H54 (cell line): Measurements from ENCODE around the gene ACVR2A.

Experiments used
- DNase-seq: peaks from one replicate; pipeline ENCODE4 v3.0.0; 2011; ENCODE audit warnings: low spot score, mixed read lengths; ENCODE audit not compliant: insufficient read length
- FAIRE-seq: peaks from 3 replicates; lab custom pipeline; 2011; peaks lifted over from hg19 to GRCh38; lab: Jason Lieb, UNC
- POLR2A ChIP-seq: IDR thresholded peaks from 2 replicates; pipeline ENCODE4 v1.6.1; 2011; ENCODE audit warnings: low read depth, mild to moderate bottlenecking, low read length

ACVR2A gene

GRCh38 chr2:147844697-147845410 lies at the start of gene ACVR2A:
Gene ACVR2A (plus strand): TSS chr2:147845029. CDS start chr2:147845153, 124 bp downstream.
- DNase-seq = peak; percentile 61
- FAIRE-seq = no peak
- no peak for TF ChIP-seq POLR2A

GRCh38 chr2:147800316-147800715 lies 44.5 kb upstream of the ACVR2A start:
- peak; percentile 27 for FAIRE-seq
- no peak for DNase-seq
- no peak for TF ChIP-seq POLR2A

DNA sequence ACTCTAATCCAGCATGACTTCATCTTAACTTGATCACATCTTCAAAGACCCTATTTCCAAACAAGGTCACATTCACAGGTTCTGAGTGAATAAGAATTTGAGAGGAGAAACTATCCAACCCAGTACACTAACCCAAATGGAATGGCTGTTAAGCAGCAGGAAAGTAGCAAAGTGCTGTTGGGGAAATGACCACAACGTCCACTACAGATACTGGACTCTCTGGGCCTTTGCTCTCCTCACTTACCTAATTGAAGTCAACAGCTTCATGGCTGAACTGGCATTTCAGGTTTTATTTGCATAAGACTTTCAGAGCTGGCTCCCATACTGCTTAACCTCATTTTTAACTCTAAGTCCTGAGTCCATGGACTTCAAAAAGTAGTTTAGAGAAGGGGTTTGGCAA lies 38.0 kb upstream of the ACVR2A start:
- DNase-seq (no peak), FAIRE-seq (no peak)
- TF ChIP-seq POLR2A = no peak

DNA sequence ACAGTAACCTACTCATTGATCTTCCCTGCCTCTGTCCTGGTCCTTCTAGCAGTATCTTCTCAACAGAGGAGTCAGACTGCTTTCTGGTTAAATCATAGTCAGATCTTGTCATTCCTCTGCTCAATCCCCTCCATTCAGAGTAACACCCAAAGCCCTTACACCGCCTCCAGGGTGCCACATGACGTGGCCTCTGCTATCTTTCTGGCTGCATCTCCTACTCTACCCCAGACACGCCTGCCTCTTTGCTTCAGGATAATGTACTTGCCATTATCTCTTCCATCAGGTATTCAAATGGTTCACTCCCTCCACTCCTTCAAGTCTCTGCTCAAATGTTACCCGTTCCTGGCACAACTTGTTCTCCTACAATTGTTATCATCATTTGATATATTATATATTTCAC lies 36.3 kb upstream of the ACVR2A start:
- FAIRE-seq (no peak), DNase-seq (no peak)
- TF ChIP-seq POLR2A = no peak

- no peak for TF ChIP-seq POLR2A
- no peak for DNase-seq
- no peak for FAIRE-seq
Observed at GRCh38 chr2:147810883-147811765, 33.7 kb upstream of the ACVR2A start.

- no peak for DNase-seq
- FAIRE-seq = no peak
- no peak for TF ChIP-seq POLR2A
Observed at GRCh38 chr2:147818741-147819140, 26.1 kb upstream of the ACVR2A start.

- FAIRE-seq = no peak
- no peak for TF ChIP-seq POLR2A
- no peak for DNase-seq
Observed at GRCh38 chr2:147824620-147825019, 20.2 kb upstream of the ACVR2A start.

DNA sequence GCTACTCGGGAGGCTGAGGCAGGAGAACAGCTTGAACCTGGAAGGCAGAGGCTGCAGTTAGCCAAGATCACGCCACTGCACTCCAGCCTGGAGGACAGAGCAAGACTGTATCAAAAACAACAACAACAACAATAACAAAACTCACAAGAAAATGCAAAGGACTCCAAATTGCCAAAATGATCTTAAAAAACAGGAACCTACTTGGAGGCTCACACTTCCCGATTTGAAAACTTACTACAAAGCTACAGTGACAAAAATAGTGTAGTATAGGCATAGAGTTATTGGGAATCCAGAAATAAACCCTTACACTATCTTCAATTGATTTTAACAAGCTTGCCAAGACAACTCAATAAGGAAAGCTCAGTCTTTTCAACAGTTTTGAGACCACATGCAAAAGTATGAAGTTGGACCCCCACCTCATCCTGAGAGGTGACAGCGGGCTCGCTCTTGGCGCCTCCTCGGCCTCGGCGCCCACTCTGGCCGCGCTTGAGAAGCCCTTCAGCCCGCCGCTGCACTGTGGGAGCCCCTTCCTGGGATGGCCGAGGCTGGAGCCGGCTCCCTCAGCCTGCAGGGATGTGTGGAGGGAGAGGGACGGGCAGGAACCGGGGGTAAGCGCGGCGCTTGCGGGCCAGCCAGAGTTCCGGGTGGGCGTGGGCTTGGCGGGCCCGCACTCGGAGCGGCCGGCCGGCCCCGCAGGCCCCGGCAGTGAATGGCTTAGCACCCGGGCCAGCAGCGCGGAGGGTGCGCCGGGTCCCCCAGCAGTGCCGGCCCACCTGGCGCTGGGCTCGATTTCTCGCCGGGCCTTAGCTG lies 18.3 kb upstream of the ACVR2A start:
- no peak for TF ChIP-seq POLR2A
- no peak for FAIRE-seq

DNA sequence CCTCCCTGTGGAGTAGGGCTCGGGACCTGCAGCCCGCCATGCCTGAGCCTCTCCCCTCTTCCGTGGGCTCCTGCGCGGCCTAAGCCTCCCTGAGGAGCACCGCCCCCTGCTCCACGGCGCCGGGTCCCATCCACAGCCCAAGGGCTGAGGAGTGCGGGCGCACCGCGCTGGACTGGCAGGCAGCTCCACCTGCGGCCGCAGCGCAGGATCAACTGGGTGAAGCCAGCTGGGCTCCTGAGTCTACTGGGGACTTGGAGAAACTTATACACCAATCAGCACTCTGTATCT lies 17.8 kb upstream of the ACVR2A start:
- DNase-seq = no peak
- no peak for TF ChIP-seq POLR2A
- FAIRE-seq = no peak

More for the DNA sequence above, 18.3 kb upstream of the ACVR2A start:
- no peak for DNase-seq

GRCh38 chr2:147829106-147829505 lies 15.7 kb upstream of the ACVR2A start:
- TF ChIP-seq POLR2A = no peak
- FAIRE-seq = peak; percentile 75

DNA sequence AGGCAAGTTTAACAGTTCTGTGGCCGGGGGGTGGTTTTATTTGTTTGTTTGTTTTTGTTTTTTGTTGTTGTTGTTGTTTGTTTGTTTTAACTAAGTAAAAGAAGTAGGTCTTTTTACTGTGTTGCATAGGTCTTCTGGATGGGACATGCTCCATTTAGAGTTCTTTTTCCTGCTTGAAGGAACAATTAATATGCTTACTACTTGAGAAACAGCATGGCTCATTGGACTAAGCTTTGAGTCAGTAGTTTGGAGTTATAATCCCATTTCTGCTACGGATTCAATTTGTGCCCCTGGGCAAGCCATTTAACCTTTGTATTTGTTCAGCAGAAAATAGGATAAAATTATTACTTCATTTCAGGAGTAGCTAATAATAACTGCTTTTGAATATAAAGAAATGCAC lies 8.7 kb upstream of the ACVR2A start:
- no peak for DNase-seq
- TF ChIP-seq POLR2A = no peak
- no peak for FAIRE-seq

More at GRCh38 chr2:147829106-147829505, 15.7 kb upstream of the ACVR2A start:
- no peak for DNase-seq

DNA sequence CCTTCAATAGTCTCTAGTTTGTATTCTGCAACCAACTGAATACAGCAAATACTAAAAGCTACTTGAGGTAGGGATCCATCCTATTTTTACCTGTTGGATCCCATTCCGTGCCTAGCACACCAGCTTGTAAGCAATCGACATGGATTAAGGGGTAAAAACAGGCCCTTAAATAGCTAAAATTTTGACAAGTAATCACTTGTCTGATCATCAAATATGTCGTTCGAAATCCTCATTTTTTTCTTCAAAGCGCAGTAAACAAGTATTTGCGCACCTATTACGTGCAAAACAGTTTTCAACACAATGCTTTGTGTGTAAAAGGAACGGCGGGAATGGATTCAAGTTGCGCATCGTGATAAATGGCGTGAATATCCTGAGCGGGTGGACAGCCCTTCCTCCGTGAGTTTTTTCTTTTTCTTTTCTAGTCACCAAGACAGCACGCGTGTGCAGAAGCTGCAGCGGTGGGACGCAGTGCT lies 1.4 kb upstream of the ACVR2A start:
- FAIRE-seq (peak; percentile 79), DNase-seq (no peak)
- TF ChIP-seq POLR2A = no peak

GRCh38 chr2:147843864-147844696 lies 749 bp upstream of the ACVR2A start:
- DNase-seq = peak; percentile 87
- FAIRE-seq = no peak
- TF ChIP-seq POLR2A = peak; percentile 64
